HG03095 (cell line): ENCODE data around the gene LTBP2.

Experiments used
- ATAC-seq: cut with Tn5 transposase; IDR thresholded peaks from one replicate; pipeline ENCODE4 v1.9.1; 2021; ENCODE audit warnings: moderate library complexity; ENCODE audit not compliant: unreplicated experiment

The LTBP2 gene

GRCh38 chr14:74532246-74532645 lies 79.8 kb downstream of the LTBP2 start:
- ATAC-seq, result no peak

GRCh38 chr14:74531467-74531866 lies 80.6 kb downstream of the LTBP2 start:
- no peak for ATAC-seq

- no peak for ATAC-seq
These were observed 81.0 kb downstream of the LTBP2 start for GRCh38 chr14:74531006-74531405.

- no peak for ATAC-seq
These were observed 83.2 kb downstream of the LTBP2 start for GRCh38 chr14:74528886-74529285.

GRCh38 chr14:74528406-74528805 lies 83.6 kb downstream of the LTBP2 start:
- ATAC-seq, result no peak

GRCh38 chr14:74527736-74528280 lies 84.2 kb downstream of the LTBP2 start:
- no peak for ATAC-seq

GRCh38 chr14:74526854-74527585 lies 85.0 kb downstream of the LTBP2 start:
- ATAC-seq, result no peak

- ATAC-seq, result peak; percentile 52
These were observed 86.6 kb downstream of the LTBP2 start for GRCh38 chr14:74525361-74525851.

GRCh38 chr14:74524812-74525135 lies 87.3 kb downstream of the LTBP2 start:
- no peak for ATAC-seq

- no peak for ATAC-seq
These were observed 87.8 kb downstream of the LTBP2 start for GRCh38 chr14:74524076-74524811.

- no peak for ATAC-seq
These were observed 89.3 kb downstream of the LTBP2 start for GRCh38 chr14:74522740-74523139.

GRCh38 chr14:74521756-74522155 lies 90.3 kb downstream of the LTBP2 start:
- no peak for ATAC-seq

GRCh38 chr14:74519316-74520074 lies 92.5 kb downstream of the LTBP2 start:
- ATAC-seq, result no peak

- no peak for ATAC-seq
These were observed 93.8 kb downstream of the LTBP2 start for GRCh38 chr14:74518221-74518620.

GRCh38 chr14:74517731-74518130 lies 94.3 kb downstream of the LTBP2 start:
- no peak for ATAC-seq

- ATAC-seq, result no peak
These were observed 95.4 kb downstream of the LTBP2 start for GRCh38 chr14:74516451-74517160.

- ATAC-seq, result no peak
These were observed 96.1 kb downstream of the LTBP2 start for GRCh38 chr14:74515891-74516412.

- no peak for ATAC-seq
These were observed 97.5 kb downstream of the LTBP2 start for GRCh38 chr14:74514471-74514941.

GRCh38 chr14:74511966-74512830 lies 99.8 kb downstream of the LTBP2 start:
- ATAC-seq, result no peak
